GM19324 (cell line): Measurements from ENCODE around the gene PBRM1.

ENCODE experiments used
- ATAC-seq: cut with Tn5 transposase; IDR thresholded peaks from one replicate; pipeline ENCODE4 v1.9.1; 2021; ENCODE audit warnings: mild to moderate bottlenecking, moderate library complexity; ENCODE audit not compliant: unreplicated experiment, low FRiP score

The PBRM1 gene

GRCh38 chr3:52515192-52515591, 170.5 kb downstream of the PBRM1 start:
- no peak for ATAC-seq

DNA sequence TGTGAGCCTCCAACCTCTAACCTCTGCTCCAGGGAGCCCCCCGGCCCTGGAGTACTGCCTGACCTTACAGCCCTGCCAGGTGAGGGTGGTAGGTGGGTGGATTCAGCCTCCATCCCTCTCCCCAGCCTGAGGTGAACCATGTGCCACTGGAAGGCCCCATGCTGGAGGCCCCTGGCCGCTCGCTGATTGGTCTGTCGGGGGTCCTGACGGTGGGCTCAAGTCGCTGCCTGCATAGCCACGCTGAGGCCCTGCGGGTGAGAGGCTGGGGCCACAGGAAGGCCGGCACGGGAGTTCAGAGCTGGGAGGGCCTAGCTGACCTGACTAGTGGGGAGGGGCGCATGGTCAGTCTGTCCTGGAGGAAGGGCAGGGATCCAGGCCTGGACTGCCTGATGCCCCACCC, 171.1 kb downstream of the PBRM1 start:
- ATAC-seq = no peak

DNA sequence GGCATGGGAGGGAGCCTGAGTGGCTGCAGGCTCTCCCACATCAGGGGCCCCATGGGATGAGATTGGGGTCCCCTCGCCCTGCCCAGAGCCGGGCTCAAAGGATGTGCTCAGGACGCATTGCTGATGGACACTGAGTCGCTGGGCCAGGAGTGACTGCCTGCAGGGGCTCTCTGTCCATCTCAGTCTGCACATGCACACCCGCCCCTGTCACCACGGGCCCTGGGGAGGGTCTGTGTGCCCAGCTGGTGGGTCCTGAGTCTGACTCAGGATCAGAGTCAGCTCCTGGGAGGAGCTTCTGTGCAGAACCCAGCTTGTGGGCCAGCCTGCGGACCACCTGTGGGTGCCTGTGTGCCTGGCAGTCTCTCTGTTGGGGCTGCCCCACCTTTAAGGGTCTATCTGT, 172.4 kb downstream of the PBRM1 start:
- ATAC-seq = no peak

- no peak for ATAC-seq
Observed at GRCh38 chr3:52512727-52513126, 173.0 kb downstream of the PBRM1 start.

GRCh38 chr3:52512105-52512504, 173.6 kb downstream of the PBRM1 start:
- ATAC-seq = no peak

DNA sequence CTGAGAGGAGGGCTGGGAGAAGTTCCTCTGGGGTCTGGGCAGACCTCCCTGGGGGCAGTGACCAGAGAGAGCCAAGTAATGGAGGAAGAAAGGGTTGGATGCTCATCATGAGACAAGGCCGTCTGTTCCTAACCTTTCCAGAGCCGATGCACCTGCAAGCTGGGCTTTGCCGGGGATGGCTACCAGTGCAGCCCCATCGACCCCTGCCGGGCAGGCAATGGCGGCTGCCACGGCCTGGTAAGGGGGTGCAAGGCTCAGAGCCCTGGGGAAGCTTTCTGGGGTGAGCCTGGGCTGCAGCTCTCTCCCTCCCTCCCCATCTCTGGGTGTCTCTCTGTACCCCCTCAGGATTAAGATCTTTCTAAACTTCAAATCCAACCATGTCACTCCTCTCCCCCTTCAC, 174.2 kb downstream of the PBRM1 start:
- no peak for ATAC-seq

DNA sequence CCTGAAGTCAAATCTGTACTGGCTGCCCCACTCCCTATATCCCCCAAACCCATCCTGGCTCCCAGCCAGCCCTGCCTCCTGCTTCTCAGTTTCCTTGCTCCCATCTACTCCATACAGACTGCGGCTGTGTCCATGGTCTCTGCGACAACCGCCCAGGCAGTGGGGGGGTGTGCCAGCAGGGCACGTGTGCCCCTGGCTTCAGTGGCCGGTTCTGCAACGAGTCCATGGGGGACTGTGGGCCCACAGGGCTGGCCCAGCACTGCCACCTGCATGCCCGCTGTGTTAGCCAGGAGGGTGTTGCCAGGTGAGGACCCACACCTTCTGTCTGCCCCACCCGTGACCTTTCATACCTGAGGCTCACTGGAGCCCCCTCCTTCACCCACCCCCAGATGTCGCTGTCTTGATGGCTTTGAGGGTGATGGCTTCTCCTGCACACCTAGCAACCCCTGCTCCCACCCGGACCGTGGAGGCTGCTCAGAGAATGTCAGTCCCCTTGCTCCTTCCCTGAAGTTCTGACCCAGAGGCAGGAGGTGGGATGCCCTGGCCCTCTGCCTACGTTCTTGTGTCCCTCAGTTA, 175.9 kb downstream of the PBRM1 start:
- ATAC-seq = no peak

DNA sequence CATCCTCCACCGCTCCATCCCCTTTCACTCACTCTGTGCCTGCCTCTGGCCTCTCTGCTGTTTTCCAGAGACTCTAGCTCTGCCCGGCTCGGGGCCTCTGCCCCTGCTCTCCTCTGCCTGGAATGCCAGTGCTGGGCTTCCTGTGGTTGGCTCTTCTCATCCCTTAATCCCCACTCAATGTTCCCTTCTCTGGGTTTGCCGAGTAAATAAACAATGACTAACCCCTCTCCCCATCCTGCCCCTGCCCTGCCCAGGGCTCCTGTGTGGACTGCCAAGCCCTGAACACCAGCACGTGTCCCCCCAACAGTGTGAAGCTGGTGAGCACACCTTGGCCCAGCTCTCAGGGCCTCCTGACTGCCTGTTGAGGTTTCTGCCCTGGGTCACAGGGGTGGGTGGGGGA, 178.4 kb downstream of the PBRM1 start:
- no peak for ATAC-seq

DNA sequence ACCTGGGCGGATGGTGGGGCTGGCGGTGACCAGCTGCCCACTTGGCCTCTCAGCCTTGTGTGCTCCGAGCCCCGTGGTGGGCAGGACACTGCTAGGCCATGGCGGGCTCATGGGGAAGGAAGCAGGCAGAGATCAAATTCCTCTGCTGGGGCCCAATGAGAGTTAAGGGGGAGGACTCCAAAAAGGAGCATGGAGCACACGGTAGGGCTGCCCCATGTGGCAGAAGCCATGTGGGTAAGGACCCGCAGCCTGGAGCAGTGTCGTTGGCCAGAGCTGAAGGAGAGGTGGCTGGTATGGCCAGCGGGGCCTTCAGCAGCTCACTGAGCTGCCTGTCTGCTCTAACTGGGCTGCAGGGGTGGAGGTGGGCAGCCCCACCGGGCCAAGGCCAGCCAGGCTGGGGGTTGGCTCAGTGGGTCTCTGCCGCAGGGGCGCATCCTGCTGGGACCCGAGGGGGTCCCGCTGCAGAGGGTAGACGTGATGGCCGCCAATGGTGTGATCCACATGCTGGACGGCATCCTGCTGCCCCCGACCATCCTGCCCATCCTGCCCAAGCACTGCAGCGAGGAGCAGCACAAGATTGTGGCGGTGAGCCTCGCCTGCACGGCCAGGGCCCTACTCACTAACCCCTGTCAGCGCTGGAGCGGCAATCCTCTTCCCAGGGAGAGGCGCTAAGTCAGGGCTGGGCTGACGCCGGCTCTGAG, 179.3 kb downstream of the PBRM1 start:
- ATAC-seq = no peak

DNA sequence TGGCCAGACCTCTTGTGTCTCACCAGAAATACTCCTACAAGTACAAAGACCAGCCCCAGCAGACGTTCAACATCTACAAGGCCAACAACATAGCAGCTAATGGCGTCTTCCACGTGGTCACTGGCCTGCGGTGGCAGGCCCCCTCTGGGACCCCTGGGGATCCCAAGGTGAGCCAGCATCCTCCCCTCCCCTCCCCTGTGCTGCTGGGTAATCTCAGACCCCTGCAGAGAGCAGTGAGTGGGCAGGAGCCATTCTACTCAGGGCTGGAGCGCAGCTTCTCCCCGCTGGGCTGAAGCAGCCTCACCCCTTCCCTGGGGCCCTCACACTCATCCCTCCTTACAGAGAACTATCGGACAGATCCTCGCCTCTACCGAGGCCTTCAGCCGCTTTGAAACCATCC, 180.7 kb downstream of the PBRM1 start:
- no peak for ATAC-seq

DNA sequence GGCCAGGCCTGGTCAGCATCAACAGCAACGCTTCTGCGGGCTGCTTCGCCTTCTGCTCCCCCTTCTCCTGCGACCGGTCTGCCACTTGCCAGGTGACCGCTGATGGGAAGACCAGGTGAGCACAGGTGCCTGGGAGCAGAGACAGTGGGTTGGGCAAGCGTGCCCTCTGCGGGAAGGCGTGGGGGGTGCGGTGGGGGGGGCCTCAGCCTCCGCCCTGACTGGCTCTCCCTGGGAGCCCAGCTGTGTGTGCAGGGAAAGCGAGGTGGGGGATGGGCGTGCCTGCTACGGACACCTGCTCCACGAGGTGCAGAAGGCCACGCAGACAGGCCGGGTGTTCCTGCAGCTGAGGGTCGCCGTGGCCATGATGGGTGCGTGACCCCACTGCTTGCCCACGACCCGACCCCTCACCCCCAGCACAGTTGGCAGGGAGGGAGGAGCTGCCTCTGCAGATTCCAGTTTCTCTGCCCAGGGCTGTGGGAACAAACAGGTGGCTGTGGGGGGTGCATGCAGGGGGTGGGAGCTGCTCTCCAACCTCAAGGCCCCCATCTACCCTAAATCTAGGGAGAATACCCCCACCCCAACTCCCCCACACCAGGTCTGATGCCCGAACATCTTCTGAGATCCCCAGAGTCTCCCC, 181.8 kb downstream of the PBRM1 start:
- no peak for ATAC-seq

- no peak for ATAC-seq
Observed at GRCh38 chr3:52502808-52503350, 182.8 kb downstream of the PBRM1 start.

GRCh38 chr3:52502001-52502400, 183.7 kb downstream of the PBRM1 start:
- no peak for ATAC-seq

DNA sequence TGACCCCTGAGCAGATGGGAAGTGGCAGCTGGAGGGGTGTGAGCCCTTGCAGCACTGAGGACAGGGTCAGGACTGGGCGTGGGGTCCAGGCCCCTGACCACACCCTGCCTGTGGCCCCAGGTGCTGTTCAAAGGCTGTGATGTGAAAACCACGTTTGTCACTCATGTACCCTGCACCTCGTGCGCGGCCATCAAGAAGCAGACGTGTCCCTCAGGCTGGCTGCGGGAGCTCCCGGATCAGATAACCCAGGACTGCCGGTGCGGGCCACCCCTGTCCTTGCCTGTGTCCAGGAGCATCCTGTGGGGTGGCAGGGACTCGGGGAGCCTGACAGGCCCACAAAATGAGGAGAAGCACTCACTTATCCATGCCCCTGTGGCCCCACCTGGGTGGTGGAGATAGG, 184.7 kb downstream of the PBRM1 start:
- no peak for ATAC-seq

DNA sequence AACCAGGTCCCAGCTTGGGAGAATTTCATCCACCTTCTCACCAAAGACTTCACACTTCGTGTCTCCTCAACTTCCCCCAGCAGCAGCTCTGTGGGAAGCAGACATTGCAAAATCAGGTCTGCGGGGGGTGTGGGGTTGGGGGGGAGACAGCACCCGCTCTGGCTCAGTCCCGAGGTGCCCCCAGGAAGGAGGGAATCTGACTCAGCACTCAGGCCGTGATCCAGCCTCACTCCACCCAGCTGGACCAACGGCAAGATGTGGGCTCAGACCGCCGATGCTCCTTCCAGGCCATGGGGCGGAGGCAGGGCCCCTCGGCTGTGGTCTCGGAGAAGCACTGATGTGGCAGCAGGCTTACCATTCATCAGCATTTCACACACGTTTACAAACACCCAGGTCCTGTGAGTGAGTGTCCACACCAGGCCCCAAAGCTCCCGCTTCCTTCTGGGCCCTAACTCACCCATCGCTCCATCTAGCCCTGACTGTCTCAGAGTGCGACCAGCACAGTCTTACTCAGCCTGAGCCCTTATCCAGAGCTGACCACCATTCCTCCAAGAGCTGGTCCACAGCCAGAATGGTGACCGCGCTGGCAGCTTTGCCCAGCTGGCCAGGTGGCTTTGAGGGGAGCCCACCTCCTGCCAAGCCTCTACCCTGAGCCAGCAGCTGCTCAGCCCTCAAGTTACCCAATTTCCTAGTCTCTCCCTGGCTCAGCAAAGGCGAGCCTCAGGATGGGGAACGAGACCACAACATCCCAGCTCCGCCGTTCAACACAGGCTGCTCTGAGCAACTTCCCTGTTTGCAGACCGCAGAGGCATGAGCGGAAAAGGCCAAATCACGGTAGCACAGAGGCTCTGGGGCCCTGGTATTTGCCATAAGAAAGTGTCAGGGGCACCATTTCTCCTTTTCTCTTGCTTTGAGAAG, 187.3 kb downstream of the PBRM1 start:
- ATAC-seq = no peak

- ATAC-seq = no peak
Observed at GRCh38 chr3:52495777-52496602, 189.7 kb downstream of the PBRM1 start.
